Mammary epithelial cell (primary cell): ENCODE measurements around the gene INPP5F.

ENCODE experiments used
- EZH2 ChIP-seq: IDR thresholded peaks from 2 replicates; pipeline ENCODE4 v1.6.1; 2012; ENCODE audit warnings: low read length, inconsistent platforms, borderline replicate concordance
- TF ChIP-seq, protein P1 (sequence below), 2 donors: IDR thresholded peaks in 1 of 2; conservative IDR thresholded peaks in 1 of 2; 2 replicates each; pipeline ENCODE4 v1.5.1; 2011 to 2012; ENCODE audit warnings: inconsistent platforms in 2 of 2, low read length in 2 of 2, mild to moderate bottlenecking in 2 of 2, control low read depth in 1 of 2, low read depth in 1 of 2; ENCODE audit not compliant: insufficient read depth in 1 of 2; ENCODE audit errors: extremely low read depth in 1 of 2

DNA sequence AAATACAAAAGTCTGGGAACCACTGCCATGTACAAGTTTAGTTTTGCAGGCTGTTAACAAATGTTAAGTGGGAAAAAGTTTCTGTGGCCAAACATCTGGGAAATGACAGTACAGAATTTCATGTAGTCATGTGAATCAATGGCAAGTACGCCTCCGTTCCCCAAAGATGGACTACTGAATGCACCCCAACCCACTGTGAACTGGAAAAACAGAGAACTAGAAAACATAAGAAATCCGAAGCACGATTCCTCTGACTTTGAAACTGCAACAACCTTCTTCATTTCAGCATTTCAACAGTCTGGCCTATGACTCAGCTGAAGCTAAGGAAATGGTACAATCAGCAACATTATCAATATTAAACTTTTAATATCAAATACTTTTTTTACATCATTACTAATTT, 105.0 kb downstream of the INPP5F start:
- TF ChIP-seq, protein P1, sequence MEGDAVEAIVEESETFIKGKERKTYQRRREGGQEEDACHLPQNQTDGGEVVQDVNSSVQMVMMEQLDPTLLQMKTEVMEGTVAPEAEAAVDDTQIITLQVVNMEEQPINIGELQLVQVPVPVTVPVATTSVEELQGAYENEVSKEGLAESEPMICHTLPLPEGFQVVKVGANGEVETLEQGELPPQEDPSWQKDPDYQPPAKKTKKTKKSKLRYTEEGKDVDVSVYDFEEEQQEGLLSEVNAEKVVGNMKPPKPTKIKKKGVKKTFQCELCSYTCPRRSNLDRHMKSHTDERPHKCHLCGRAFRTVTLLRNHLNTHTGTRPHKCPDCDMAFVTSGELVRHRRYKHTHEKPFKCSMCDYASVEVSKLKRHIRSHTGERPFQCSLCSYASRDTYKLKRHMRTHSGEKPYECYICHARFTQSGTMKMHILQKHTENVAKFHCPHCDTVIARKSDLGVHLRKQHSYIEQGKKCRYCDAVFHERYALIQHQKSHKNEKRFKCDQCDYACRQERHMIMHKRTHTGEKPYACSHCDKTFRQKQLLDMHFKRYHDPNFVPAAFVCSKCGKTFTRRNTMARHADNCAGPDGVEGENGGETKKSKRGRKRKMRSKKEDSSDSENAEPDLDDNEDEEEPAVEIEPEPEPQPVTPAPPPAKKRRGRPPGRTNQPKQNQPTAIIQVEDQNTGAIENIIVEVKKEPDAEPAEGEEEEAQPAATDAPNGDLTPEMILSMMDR (conservative IDR thresholded peaks at IDR 0.05 in 1 of 2, IDR thresholded peaks at IDR 0.05 in 1 of 2; ENCODE audit: extremely low read depth in 1 of 2, insufficient read depth in 1 of 2, low read depth in 1 of 2, low read length in 2 of 2), result no peak
- TF ChIP-seq EZH2, result no peak
